Dermis blood vessel endothelial cell (primary cell): ENCODE data around the gene ITGAD. TPM values are rescaled to one million over a fixed set of nuclear protein-coding genes. Genes with fewer than 3 reads are reported as not detected.

Experiments used
- DNase-seq: peaks from one replicate; pipeline ENCODE4 v3.0.0; 2010
- total RNA-seq: library from RNA; depleted of rRNA; stranded (reverse); fragments of >200 nt; gene quantifications from 2 replicates; pipeline ENCODE4 v1.2.3, GENCODE V29; 2014

ITGAD gene
- total RNA-seq, 1 donor from 2014 or later: not detected

GRCh38 chr16:31365131-31365865 lies 27.8 kb upstream of the ITGAD start:
- DNase-seq: no peak

- no peak for DNase-seq
Observed at GRCh38 chr16:31367853-31368252, 25.3 kb upstream of the ITGAD start.

DNA sequence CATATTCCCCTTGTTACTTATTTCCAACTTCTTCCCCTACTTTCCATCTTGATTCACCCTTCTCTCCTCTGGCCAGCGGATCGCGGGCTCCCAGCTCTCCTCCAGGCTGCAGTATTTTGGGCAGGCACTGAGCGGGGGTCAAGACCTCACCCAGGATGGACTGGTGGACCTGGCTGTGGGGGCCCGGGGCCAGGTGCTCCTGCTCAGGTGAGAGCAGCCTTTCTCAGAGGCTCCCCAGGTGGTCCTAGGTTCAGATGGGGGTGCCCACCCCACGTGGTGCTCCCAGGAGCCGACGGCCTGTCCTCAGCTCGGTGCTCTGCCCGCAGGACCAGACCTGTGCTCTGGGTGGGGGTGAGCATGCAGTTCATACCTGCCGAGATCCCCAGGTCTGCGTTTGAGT lies 22.1 kb upstream of the ITGAD start:
- no peak for DNase-seq

- DNase-seq: no peak
Observed at GRCh38 chr16:31371619-31372484, 21.3 kb upstream of the ITGAD start.

DNA sequence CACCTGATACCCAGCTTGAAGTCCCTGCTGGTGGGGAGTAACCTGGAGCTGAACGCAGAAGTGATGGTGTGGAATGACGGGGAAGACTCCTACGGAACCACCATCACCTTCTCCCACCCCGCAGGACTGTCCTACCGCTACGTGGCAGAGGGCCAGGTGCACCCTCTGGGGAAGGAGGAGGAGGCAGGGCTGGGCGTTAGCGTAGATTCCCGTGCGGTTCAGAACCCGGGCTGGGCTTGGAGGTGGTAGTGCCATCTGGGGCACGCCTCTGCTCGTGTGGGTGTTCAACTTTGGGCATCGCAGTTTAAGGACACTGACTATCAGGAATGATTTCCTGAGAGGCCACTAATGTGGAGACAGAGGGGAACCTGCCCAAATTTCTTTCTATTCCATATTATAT lies 19.9 kb upstream of the ITGAD start:
- no peak for DNase-seq

GRCh38 chr16:31375231-31375630 lies 17.9 kb upstream of the ITGAD start:
- no peak for DNase-seq

DNA sequence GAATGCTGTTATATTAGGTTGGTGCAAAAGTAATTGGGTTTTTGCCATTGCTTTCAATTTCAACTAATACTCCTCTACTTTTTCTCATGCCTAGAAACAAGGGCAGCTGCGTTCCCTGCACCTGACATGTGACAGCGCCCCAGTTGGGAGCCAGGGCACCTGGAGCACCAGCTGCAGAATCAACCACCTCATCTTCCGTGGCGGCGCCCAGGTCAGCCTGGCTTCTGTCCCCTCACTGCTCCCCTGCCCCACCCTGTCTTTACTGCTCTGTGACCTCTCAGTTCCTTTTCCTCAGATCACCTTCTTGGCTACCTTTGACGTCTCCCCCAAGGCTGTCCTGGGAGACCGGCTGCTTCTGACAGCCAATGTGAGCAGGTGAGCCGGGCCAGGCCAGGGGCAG lies 16.4 kb upstream of the ITGAD start:
- no peak for DNase-seq

DNA sequence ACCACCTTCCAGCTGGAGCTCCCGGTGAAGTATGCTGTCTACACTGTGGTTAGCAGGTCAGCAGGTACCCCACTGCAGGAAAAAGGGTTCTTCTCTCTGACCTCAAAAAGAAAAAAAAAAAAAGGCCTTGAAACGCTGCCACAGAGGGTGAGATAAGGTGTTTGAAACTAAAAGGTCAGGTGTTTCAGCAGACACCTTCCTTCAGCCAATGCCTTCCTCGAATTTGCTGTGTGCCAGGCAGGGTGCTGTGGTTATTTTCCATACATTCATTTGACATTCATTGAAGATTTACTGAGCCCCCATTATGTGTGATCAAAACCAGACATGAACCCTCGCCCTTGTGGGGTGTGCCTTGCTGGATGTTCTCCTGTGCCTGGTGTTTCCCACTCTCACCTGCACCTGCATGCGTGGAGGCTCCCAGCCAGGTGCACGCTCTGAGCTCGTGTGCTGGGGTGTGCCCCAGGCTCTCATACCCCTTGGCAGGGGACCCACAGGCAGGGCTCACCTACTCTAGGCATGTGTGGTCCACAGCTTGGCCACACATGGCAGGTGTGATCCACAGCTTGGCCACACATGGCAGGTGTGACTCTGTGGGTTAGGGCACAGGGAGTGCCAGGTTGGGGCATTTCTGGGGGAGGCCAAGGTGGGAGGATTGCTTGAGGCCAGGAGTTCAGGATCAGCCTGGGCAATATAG lies 15.8 kb upstream of the ITGAD start:
- DNase-seq: no peak

DNA sequence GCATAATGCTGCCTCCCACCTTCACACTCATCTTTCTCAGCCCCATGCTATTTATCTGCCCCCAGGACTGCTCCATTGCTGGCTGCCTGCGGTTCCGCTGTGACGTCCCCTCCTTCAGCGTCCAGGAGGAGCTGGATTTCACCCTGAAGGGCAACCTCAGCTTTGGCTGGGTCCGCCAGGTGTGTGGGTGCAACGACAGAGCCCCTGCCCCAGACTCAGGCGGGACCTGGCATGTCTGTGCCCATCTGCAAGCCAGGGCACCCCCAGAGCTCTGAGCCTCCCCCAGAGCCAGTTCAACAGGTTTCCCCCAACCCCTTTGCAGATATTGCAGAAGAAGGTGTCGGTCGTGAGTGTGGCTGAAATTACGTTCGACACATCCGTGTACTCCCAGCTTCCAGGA lies 12.9 kb upstream of the ITGAD start:
- DNase-seq: no peak

DNA sequence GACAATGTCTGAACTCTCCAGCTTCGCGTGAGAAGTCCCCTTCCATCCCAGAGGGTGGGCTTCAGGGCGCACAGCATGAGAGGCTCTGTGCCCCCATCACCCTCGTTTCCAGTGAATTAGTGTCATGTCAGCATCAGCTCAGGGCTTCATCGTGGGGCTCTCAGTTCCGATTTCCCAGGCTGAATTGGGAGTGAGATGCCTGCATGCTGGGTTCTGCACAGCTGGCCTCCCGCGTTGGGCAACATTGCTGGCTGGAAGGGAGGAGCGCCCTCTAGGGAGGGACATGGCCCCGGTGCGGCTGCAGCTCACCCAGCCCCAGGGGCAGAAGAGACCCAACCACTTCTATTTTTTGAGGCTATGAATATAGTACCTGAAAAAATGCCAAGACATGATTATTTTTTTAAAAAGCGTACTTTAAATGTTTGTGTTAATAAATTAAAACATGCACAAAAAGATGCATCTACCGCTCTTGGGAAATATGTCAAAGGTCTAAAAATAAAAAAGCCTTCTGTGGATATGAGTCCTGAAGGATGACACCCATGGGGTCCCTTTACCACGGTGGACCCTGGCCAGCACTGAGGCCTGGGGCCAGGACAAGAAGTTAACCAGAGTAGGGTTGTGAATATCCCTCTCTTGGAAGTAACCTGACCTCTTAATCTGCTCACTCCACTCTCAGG lies 10.5 kb upstream of the ITGAD start:
- DNase-seq: peak; percentile 70

- no peak for DNase-seq
Observed at GRCh38 chr16:31385680-31386079, 7.5 kb upstream of the ITGAD start.

GRCh38 chr16:31386157-31386984 lies 6.8 kb upstream of the ITGAD start:
- peak; percentile 10 for DNase-seq

- no peak for DNase-seq
Observed at GRCh38 chr16:31388535-31388934, 4.6 kb upstream of the ITGAD start.

GRCh38 chr16:31390504-31391041 lies 2.6 kb upstream of the ITGAD start:
- no peak for DNase-seq

- DNase-seq: no peak
Observed at GRCh38 chr16:31395647-31396046, 2.5 kb downstream of the ITGAD start.

DNA sequence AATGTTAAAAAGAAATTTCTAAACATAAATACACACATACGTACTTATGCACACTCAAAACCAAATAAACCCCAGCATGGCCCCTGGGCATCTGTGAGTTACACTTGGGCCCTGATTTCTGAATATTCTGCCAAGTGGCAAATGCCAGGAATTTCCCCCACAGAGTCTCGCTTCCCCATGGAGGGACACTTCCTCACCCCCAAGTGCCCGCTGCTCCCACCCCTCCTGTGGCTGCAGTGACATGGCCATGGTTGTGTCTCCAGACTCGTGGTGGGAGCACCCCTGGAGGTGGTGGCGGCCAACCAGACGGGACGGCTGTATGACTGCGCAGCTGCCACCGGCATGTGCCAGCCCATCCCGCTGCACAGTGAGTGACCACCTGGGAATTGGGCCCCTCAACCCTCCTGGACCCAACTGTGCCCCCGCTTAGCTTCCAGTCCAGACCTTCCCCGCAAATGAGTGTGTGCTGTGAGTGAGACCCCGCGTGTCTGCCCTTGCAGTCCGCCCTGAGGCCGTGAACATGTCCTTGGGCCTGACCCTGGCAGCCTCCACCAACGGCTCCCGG lies 4.0 kb downstream of the ITGAD start:
- no peak for DNase-seq

- no peak for DNase-seq
Observed at GRCh38 chr16:31397701-31398100, 4.6 kb downstream of the ITGAD start.

DNA sequence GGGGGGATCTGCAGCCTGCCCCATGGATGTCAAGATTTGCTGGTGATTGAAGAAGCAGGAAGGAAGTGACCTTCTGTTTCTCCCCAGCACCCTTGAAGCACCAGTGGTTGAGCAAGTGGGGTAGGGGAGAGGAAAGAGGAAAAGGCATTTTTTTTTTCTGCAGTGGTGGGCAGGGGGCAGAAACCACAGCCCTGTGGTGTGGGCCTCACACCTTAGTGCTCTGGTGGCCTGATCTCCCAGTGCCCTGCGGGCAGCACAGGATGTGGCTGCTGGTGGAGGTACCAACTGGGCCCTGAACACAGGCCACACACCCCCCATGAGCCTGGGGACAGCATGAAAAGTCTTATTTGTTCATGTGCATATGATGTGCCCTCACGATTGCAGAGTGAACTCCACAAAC lies 7.1 kb downstream of the ITGAD start:
- no peak for DNase-seq

DNA sequence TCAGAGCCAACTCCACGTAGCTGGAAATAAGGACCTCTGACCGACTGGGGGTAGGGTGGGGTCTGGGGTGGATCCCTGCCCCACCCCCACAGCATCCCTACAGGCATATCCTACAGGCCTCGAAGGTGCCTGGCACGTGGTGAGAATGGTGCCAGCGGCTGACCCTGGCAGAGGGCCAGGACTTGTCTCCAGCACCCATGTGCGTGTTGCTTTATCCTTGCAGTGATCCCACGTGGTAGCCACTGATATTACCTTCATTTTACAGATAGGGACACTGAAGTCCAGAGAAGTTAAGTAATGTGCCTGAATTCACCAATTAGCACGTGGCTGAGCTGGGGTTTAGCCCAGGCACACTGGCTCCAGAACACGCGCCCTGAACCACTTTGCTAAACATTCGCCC lies 8.3 kb downstream of the ITGAD start:
- DNase-seq: no peak

DNA sequence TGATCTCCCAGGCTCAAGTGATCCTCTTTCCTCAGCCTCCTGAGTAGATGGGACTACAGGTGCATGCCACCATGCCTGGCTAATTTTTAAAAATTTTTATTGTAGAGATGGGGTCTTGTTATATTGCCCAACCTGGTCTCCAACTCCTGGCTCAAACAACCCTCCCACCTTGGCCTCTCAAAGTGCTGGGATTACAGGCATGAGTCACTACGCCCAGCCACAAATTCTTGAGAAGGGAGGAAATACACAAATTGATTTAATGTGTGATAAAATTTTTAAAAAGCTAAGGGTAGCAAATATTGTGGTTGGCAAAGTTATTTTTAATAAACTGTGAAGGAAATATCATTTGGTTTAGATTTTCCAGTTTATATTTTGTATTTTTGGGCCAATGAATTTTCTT lies 9.6 kb downstream of the ITGAD start:
- no peak for DNase-seq

GRCh38 chr16:31403590-31404352 lies 10.6 kb downstream of the ITGAD start:
- no peak for DNase-seq
